GM19397 (cell line): ENCODE measurements around the gene GRHL1.

Source experiments
- ATAC-seq: cut with Tn5 transposase; IDR thresholded peaks from one replicate; pipeline ENCODE4 v1.9.1; 2021; ENCODE audit warnings: mild to moderate bottlenecking, moderate library complexity; ENCODE audit not compliant: unreplicated experiment

The GRHL1 gene

GRCh38 chr2:9948721-9949120 is 2.8 kb upstream of the GRHL1 start:
- no peak for ATAC-seq

GRCh38 chr2:9949239-9949991 is 2.1 kb upstream of the GRHL1 start:
- no peak for ATAC-seq

GRCh38 chr2:9949992-9950520 is 1.4 kb upstream of the GRHL1 start:
- no peak for ATAC-seq

- ATAC-seq = peak; percentile 39
Measured at GRCh38 chr2:9950521-9951271, 797 bp upstream of the GRHL1 start.

- ATAC-seq = no peak
Measured at GRCh38 chr2:9951272-9951521, 296 bp upstream of the GRHL1 start.

GRCh38 chr2:9952286-9952737 is 819 bp downstream of the GRHL1 start:
- ATAC-seq = no peak

- no peak for ATAC-seq
Measured at GRCh38 chr2:9952856-9953503, 1.5 kb downstream of the GRHL1 start.

GRCh38 chr2:9954136-9954535 is 2.6 kb downstream of the GRHL1 start:
- no peak for ATAC-seq

GRCh38 chr2:9958057-9958456 is 6.6 kb downstream of the GRHL1 start:
- ATAC-seq = no peak

- ATAC-seq = no peak
Measured at GRCh38 chr2:9959262-9959661, 7.8 kb downstream of the GRHL1 start.

- no peak for ATAC-seq
Measured at GRCh38 chr2:9961013-9961412, 9.5 kb downstream of the GRHL1 start.

GRCh38 chr2:9964334-9964980 is 13.0 kb downstream of the GRHL1 start:
- no peak for ATAC-seq

GRCh38 chr2:9965119-9965822 is 13.8 kb downstream of the GRHL1 start:
- no peak for ATAC-seq

- ATAC-seq = no peak
Measured at GRCh38 chr2:9966491-9967022, 15.1 kb downstream of the GRHL1 start.

- no peak for ATAC-seq
Measured at GRCh38 chr2:9967053-9967775, 15.7 kb downstream of the GRHL1 start.

- ATAC-seq = no peak
Measured at GRCh38 chr2:9968553-9969497, 17.3 kb downstream of the GRHL1 start.

- ATAC-seq = no peak
Measured at GRCh38 chr2:9970200-9971044, 18.9 kb downstream of the GRHL1 start.
